ENCODE results near the gene HIPK4.

- TF ChIP-seq, protein P1, sequence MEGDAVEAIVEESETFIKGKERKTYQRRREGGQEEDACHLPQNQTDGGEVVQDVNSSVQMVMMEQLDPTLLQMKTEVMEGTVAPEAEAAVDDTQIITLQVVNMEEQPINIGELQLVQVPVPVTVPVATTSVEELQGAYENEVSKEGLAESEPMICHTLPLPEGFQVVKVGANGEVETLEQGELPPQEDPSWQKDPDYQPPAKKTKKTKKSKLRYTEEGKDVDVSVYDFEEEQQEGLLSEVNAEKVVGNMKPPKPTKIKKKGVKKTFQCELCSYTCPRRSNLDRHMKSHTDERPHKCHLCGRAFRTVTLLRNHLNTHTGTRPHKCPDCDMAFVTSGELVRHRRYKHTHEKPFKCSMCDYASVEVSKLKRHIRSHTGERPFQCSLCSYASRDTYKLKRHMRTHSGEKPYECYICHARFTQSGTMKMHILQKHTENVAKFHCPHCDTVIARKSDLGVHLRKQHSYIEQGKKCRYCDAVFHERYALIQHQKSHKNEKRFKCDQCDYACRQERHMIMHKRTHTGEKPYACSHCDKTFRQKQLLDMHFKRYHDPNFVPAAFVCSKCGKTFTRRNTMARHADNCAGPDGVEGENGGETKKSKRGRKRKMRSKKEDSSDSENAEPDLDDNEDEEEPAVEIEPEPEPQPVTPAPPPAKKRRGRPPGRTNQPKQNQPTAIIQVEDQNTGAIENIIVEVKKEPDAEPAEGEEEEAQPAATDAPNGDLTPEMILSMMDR (conservative IDR thresholded peaks at IDR 0.05; ENCODE audit: low read depth, low read length), result no peak
- TF ChIP-seq RAD21 (IDR thresholded peaks at IDR 0.05; ENCODE audit: low read length) (no peak), POLR2A (IDR thresholded peaks at IDR 0.05; ENCODE audit: low read depth, low read length) (no peak), CHD1 (IDR thresholded peaks at IDR 0.05; ENCODE audit: low read depth, low read length) (no peak), SMC3 (IDR thresholded peaks at IDR 0.05; ENCODE audit: low read depth, low read length) (no peak), RFX5 (IDR thresholded peaks at IDR 0.05; ENCODE audit: low read depth, low read length) (no peak), BHLHE40 (IDR thresholded peaks at IDR 0.05; ENCODE audit: low read depth, low read length) (no peak), ELK1 (IDR thresholded peaks at IDR 0.05; ENCODE audit: borderline replicate concordance, low read depth, low read length) (no peak), CEBPB (IDR thresholded peaks at IDR 0.05; ENCODE audit: low read depth, low read length) (no peak)
- TF ChIP-seq, protein P2, sequence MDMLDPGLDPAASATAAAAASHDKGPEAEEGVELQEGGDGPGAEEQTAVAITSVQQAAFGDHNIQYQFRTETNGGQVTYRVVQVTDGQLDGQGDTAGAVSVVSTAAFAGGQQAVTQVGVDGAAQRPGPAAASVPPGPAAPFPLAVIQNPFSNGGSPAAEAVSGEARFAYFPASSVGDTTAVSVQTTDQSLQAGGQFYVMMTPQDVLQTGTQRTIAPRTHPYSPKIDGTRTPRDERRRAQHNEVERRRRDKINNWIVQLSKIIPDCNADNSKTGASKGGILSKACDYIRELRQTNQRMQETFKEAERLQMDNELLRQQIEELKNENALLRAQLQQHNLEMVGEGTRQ (IDR thresholded peaks at IDR 0.05; ENCODE audit: low read depth, low read length), result no peak
Measured at GRCh38 chr19:40369797-40370196, 20.2 kb downstream of the HIPK4 start.

Data from IMR-90 (cell line).